ENCODE results near the gene PAH. TPM values are rescaled to one million over a fixed set of nuclear protein-coding genes. Genes with fewer than 3 reads are reported as not detected.

Gene PAH
- total RNA-seq, 6 experiments from 2014 or later: not detected

- no peaks in the 10 kb centered on the region for H3K36me3 Mint-ChIP-seq (ENCODE audit: low read depth)
- no peak overlapping the region for H3K27ac Mint-ChIP-seq
- no peak overlapping the region for H3K4me3 Mint-ChIP-seq
- peaks cover 24% of the 10 kb centered on the region for H3K9me3 Mint-ChIP-seq
- DNase-seq: no peak
- H3K4me1 Mint-ChIP-seq (ENCODE audit: low read depth): no peaks in the 10 kb centered on the region
- H3K27me3 Mint-ChIP-seq (ENCODE audit: insufficient read depth): no peaks in the 10 kb centered on the region; the same call in 1 of the 2 replicates
- TF ChIP-seq, protein P1, sequence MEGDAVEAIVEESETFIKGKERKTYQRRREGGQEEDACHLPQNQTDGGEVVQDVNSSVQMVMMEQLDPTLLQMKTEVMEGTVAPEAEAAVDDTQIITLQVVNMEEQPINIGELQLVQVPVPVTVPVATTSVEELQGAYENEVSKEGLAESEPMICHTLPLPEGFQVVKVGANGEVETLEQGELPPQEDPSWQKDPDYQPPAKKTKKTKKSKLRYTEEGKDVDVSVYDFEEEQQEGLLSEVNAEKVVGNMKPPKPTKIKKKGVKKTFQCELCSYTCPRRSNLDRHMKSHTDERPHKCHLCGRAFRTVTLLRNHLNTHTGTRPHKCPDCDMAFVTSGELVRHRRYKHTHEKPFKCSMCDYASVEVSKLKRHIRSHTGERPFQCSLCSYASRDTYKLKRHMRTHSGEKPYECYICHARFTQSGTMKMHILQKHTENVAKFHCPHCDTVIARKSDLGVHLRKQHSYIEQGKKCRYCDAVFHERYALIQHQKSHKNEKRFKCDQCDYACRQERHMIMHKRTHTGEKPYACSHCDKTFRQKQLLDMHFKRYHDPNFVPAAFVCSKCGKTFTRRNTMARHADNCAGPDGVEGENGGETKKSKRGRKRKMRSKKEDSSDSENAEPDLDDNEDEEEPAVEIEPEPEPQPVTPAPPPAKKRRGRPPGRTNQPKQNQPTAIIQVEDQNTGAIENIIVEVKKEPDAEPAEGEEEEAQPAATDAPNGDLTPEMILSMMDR (IDR thresholded peaks at IDR 0.05): no peak
These were observed 3.4 kb downstream of the PAH start for GRCh38 chr12:102913453-102914226.

DNA sequence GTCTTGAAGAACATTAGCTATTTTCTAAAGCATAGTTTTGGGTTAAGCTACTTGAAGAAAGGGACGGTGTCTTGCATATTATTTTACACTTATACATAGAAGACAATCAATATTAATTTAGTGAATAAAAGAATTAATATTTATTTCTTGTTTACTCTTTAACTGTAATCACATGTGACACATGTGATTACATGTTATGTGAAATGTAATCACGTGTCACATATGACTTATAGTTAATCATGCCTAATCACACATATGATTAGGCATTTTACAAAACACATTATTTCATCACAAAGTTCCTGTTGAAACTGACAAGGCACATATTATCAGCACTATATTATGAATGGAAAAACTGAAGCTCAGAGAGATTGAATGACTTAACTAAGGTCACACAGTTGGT is 4.8 kb downstream of the PAH start:
- no peak overlapping the region for H3K4me3 Mint-ChIP-seq
- TF ChIP-seq, protein P1 (IDR thresholded peaks at IDR 0.05): no peak
- H3K9me3 Mint-ChIP-seq: peaks cover 34% of the 10 kb centered on the region
- no peaks in the 10 kb centered on the region for H3K36me3 Mint-ChIP-seq (ENCODE audit: low read depth)
- no peaks in the 10 kb centered on the region for H3K4me1 Mint-ChIP-seq (ENCODE audit: low read depth)
- H3K27me3 Mint-ChIP-seq (ENCODE audit: insufficient read depth): no peaks in the 10 kb centered on the region; the same call in 1 of the 2 replicates
- H3K27ac Mint-ChIP-seq: no peak overlapping the region
- DNase-seq: no peak

- DNase-seq: no peak
- no peak overlapping the region for H3K4me3 Mint-ChIP-seq
- TF ChIP-seq, protein P1 (IDR thresholded peaks at IDR 0.05): no peak
- H3K27ac Mint-ChIP-seq: no peak overlapping the region
- no peaks in the 10 kb centered on the region for H3K4me1 Mint-ChIP-seq (ENCODE audit: low read depth)
- H3K36me3 Mint-ChIP-seq (ENCODE audit: low read depth): no peaks in the 10 kb centered on the region
- no peaks in the 10 kb centered on the region; the same call in 1 of the 2 replicates for H3K27me3 Mint-ChIP-seq (ENCODE audit: insufficient read depth)
- H3K9me3 Mint-ChIP-seq: peaks cover 35% of the 10 kb centered on the region
These were observed 5.7 kb downstream of the PAH start for GRCh38 chr12:102911320-102911719.

DNA sequence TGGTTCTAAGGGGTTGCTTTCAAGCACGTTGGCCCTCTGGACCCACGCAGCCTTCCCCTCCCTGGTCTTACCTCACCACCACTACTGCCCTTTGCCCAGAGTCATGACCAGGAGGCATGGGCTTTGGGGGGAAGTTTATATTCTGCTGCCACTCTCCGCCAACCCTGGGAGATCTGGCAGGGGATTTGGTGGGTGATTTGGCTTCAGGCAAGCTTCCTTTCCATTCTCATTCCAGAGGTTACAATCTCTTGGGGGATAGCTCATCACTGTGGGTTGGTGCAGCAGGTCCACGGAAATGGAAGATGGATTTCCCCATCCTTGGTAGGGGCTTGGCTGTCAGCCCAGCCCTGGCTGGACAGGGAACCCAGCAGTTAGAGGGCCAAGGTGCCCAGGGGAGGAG is 6.3 kb downstream of the PAH start:
- no peak overlapping the region for H3K4me3 Mint-ChIP-seq
- H3K36me3 Mint-ChIP-seq (ENCODE audit: low read depth): no peaks in the 10 kb centered on the region
- H3K4me1 Mint-ChIP-seq (ENCODE audit: low read depth): no peaks in the 10 kb centered on the region
- no peak overlapping the region for H3K27ac Mint-ChIP-seq
- no peaks in the 10 kb centered on the region; the same call in 1 of the 2 replicates for H3K27me3 Mint-ChIP-seq (ENCODE audit: insufficient read depth)
- DNase-seq: no peak
- TF ChIP-seq, protein P1 (IDR thresholded peaks at IDR 0.05): no peak
- peaks cover 33% of the 10 kb centered on the region for H3K9me3 Mint-ChIP-seq

DNA sequence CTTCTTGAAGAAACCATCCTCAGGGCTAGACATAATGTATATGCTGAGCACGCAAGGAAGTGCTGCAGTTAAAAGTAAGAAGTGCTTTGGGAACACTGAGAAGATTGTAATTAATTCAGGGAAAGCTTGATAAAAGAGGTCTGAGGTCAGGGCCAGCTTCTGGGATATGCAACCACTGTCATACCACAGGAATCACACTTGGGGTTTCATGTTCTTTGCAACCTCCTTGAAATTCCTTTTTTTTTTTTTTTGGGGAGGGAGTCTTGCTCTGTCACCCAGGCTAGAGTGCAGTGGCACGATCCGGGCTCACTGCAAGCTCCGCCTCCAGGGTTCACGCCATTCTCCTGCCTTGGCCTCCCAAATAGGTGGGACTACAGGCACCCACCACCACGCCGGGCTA is 6.9 kb downstream of the PAH start:
- H3K27ac Mint-ChIP-seq: no peak overlapping the region
- TF ChIP-seq, protein P1 (IDR thresholded peaks at IDR 0.05): no peak
- no peaks in the 10 kb centered on the region for H3K4me1 Mint-ChIP-seq (ENCODE audit: low read depth)

More for the DNA sequence above, 6.9 kb downstream of the PAH start:
- H3K36me3 Mint-ChIP-seq (ENCODE audit: low read depth): no peaks in the 10 kb centered on the region
- no peaks in the 10 kb centered on the region; the same call in 1 of the 2 replicates for H3K27me3 Mint-ChIP-seq (ENCODE audit: insufficient read depth)
- peaks cover 33% of the 10 kb centered on the region for H3K9me3 Mint-ChIP-seq
- DNase-seq: no peak
- H3K4me3 Mint-ChIP-seq: no peak overlapping the region
